HEK293T (cell line): ENCODE results near the gene AMTN.

Experiments
- BHLHE40 ChIP-seq: fragments of 450-650 bp; IDR thresholded peaks from 2 replicates; pipeline ENCODE4 v1.6.1; 2016; ENCODE audit warnings: mild to moderate bottlenecking, moderate library complexity, borderline replicate concordance
- CTBP1 ChIP-seq: fragments of 450-650 bp; IDR thresholded peaks from 2 replicates; pipeline ENCODE4 v1.6.1; 2016; ENCODE audit warnings: borderline replicate concordance
- ELF4 ChIP-seq: fragments of 450-650 bp; IDR thresholded peaks from 2 replicates; pipeline ENCODE4 v1.6.1; 2017; ENCODE audit warnings: antibody characterized with exemption
- FOXA1 ChIP-seq: fragments of 450-650 bp; IDR thresholded peaks from 2 replicates; pipeline ENCODE4 v1.6.1; 2016; ENCODE audit warnings: mild to moderate bottlenecking
- FOXM1 ChIP-seq: fragments of 450-650 bp; IDR thresholded peaks from 2 replicates; pipeline ENCODE4 v1.6.1; 2017; ENCODE audit warnings: mild to moderate bottlenecking, borderline replicate concordance
- NFRKB ChIP-seq: fragments of 450-650 bp; IDR thresholded peaks from 2 replicates; pipeline ENCODE4 v1.6.1; 2016; ENCODE audit warnings: mild to moderate bottlenecking, moderate library complexity
- SP1 ChIP-seq: fragments of 450-650 bp; IDR thresholded peaks from 2 replicates; pipeline ENCODE4 v1.6.1; 2017
- ZNF384 ChIP-seq: fragments of 450-650 bp; IDR thresholded peaks from 2 replicates; pipeline ENCODE4 v1.6.1; 2016
- TF ChIP-seq, protein P1 (sequence below): fragments of 450-650 bp; IDR thresholded peaks from 2 replicates; pipeline ENCODE4 v1.6.1; 2016

DNA sequence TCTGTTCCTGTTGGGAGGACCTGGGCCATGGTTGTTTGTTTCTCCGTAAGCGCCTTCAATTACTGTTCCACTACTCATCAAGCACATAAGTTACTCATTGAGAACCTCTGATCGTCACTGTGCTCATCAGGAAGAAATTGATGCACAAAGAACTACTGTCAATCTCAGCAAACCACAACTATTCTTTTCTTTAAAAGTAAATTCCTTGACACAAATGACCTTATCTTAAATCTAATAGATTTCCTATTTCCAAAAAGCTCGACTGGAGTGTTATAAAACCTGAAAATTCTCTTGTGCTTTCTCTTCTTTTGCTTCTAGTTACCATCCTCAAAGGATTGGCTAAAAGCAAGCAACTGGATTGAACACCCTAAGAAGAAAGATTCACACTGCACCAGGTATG is 46.5 kb upstream of the AMTN start, which contains the start of gene MUC7:
- TF ChIP-seq SP1 (no peak), ELF4 (no peak), FOXM1 (no peak), BHLHE40 (no peak), CTBP1 (no peak), ZNF384 (no peak), NFRKB (no peak), FOXA1 (no peak)
- TF ChIP-seq, protein P1, sequence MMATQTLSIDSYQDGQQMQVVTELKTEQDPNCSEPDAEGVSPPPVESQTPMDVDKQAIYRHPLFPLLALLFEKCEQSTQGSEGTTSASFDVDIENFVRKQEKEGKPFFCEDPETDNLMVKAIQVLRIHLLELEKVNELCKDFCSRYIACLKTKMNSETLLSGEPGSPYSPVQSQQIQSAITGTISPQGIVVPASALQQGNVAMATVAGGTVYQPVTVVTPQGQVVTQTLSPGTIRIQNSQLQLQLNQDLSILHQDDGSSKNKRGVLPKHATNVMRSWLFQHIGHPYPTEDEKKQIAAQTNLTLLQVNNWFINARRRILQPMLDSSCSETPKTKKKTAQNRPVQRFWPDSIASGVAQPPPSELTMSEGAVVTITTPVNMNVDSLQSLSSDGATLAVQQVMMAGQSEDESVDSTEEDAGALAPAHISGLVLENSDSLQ: no peak
